GM19193 (cell line): ENCODE measurements around the gene APPBP2.

Experiments used
- POLR2A ChIP-seq: IDR thresholded peaks from 4 replicates; pipeline ENCODE4 v1.6.1; 2011; ENCODE audit not compliant: insufficient read depth, insufficient read length; ENCODE audit errors: extremely low read depth

Gene APPBP2

GRCh38 chr17:60525685-60526514 is at the start of gene APPBP2:
Gene APPBP2 (minus strand): TSS chr17:60526242. CDS start chr17:60525931, 311 bp downstream.
- peak; percentile 86 for TF ChIP-seq POLR2A

DNA sequence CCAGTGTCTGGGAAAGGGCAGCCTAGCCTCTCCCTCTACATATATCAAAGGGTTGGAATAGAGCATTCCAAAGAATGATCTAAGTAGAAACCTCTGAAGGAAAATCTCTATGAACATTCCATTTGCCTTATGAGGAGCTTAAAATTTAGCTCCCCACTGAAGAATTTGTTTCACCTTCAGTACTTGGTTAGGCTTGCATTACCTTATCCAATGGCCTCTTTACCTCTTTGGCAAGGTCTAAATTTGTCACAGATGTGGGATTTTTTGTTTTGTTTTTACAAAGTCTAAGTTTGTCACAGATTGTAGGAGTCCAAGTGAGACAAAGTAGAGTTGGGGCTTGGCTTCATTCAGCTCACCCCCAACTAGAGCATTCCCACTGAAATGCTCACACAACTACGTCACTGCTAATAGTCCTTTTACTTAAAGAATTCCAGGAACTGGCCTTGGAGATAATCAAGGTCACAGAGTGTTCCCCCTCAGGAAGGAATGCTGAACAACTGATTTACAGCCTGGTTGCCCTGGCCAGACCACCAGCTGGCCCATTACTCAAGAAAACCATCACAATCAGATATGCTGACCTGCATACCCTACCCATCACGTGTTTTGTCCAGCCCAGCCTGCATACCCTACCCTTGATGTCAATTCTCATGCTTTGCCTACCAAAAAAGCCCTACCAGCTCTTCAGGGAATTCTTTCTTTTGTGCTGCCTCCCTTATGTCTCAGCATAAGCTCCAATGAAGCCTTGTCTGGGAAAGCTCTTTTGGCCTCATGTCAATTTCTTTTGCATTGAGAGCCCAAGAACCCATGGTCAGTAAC is 47.4 kb upstream of the APPBP2 start:
- no peak for TF ChIP-seq POLR2A

DNA sequence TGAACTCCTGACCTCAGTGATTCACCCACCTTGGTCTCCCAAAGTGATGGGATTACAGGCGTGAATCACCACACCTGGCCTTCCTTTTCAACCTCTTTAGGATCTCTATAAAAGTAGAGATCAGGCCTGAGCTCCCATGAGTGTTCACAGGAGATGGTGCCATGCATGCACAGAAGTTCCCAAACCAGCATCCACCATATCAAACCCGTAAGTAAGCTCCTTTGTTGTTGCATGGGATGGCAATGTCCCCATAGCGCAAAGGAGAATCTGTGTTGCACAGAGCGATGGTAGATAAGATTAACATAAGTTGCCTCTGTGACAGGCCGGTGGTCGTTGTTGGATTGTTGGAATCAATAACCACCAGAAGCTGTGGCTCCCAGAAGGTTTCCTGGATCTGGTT is 39.2 kb upstream of the APPBP2 start:
- TF ChIP-seq POLR2A: no peak

DNA sequence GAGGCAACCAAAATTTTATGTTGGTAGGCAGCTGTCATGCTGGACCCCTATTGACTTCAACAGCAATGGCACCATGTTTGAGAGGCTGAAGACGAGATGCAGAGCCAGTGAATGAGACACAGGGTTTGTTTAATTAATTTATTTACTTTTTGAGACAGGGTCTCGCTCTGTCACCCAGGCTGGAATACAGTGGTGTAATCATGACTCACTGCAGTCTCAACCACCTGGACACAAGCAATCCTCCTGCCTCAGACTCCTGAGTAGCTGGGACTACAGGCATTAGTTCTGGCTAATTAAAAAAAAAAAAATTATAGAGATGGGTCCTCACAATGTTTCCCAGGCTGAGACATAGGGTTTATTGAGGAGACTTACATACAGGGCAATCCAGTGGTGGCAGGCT is 37.7 kb upstream of the APPBP2 start:
- no peak for TF ChIP-seq POLR2A

DNA sequence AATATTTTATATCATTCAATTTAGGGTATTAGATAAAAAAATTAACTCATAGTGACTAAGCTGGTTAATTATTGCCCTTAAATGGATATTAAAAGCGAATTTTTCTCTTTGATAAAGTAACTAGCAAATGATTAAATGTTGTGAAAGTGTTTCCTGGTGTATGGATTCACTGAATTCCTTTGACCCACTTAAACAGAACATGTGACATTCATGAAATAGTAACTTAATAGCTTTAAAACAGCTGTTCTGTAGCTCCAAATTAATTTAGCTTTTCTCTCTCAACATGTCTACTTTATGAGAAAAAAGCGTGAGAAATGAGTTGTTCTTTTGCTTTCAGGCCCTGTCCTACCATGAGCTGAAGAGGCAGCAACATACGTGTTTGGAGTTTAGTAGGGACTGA is 36.4 kb upstream of the APPBP2 start:
- no peak for TF ChIP-seq POLR2A

- TF ChIP-seq POLR2A: no peak
Measured at GRCh38 chr17:60560860-60561257, 34.8 kb upstream of the APPBP2 start.

GRCh38 chr17:60559995-60560859 is 34.2 kb upstream of the APPBP2 start:
- TF ChIP-seq POLR2A: no peak

DNA sequence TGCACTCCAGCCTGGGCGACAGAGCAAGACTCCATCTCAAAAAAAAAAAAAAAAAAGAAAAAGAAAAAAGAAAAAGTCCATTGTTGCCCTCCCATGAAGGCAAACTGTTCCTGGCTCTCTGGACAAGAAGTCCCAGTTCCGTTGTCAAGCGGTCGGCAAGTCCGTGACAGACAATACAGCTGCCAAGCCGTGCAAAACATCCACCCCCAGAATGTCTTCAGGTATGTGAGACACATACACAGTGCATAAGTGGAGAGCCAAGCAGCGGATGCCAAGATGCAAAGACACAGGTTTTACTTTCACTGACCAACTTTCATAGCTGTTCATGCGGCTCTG is 33.6 kb upstream of the APPBP2 start:
- no peak for TF ChIP-seq POLR2A

DNA sequence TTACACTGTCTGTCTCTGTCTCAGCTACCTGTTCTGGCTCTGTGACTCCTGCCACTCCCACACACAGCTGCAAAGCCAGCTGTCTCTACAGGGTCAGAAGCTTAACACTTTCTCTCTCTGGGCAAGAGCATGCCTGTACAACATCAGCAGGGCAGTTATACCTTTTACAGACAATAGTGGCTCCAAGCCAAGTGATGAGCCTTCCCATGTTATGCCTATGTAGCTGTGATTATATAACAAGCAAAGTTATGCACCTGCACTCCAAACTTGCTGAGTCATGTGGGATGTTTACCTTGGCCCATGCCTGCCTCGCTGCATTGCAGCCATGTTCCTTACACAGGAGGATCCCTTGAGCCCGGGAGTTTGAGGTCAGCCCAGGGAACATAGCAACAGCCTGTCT is 31.8 kb upstream of the APPBP2 start:
- TF ChIP-seq POLR2A: no peak

GRCh38 chr17:60555786-60556185 is 29.7 kb upstream of the APPBP2 start:
- no peak for TF ChIP-seq POLR2A

DNA sequence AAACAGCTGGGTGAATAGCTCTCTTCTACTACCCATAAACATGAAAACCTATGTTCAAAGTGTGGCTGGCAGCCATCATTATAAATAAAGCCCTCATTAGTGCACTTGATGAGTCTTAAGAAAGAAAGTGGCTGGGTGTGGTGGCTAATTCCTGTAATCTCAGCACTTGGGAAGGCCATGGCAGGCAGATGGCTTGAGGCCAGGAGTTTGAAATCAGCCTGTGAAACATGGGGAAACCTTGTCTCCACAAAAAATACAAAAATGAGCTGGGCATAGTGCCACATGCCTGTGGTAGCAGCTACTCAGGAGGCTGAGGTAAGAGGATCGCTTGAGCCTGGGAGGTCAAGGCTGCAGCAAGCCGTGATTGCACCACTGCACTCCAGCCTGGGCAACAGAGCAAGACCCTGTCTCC is 28.3 kb upstream of the APPBP2 start:
- TF ChIP-seq POLR2A: no peak

DNA sequence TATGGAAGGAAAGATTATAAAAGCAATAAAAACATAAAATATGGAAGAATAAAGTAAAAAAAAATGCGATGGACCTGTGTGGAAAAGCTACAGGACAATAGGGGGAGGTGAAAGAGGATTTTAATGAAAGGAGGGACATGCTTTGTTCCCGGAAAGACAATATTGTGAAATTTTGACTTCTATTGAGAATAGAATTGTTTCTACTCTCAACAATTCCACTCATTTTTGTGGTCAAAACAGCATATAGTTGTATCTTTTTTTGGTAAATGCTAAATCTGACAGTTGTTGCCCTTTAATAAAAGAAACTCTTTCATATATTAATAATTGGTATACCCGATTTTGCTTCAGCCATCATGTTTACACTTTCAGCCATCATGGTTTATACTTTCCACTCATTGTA is 22.9 kb upstream of the APPBP2 start:
- no peak for TF ChIP-seq POLR2A

GRCh38 chr17:60545465-60546191 is 19.6 kb upstream of the APPBP2 start:
- no peak for TF ChIP-seq POLR2A

DNA sequence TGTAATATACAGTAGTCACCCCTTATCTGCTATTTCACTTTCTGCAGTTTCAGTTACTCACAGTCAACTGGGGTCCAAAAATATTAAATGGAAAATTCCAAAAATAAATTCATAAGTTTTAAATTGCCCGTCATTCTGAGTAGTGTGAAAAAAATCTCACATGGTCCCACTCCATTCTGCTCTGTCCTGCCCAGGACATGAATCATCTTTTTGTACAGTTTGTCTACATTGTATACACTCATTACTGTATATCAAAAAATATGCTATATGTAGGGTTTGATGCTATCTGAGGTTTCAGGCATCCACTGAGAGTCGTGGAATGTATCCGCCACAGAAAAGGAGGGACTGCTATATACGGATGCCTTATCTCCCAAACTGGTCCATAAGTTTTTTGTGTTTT is 16.0 kb upstream of the APPBP2 start:
- no peak for TF ChIP-seq POLR2A

GRCh38 chr17:60540460-60540859 is 14.4 kb upstream of the APPBP2 start:
- TF ChIP-seq POLR2A: no peak

GRCh38 chr17:60539807-60540206 is 13.8 kb upstream of the APPBP2 start:
- TF ChIP-seq POLR2A: no peak
